Thyroid gland (tissue), 4 donors: Measurements from ENCODE around the gene GCC1.

Experiments
- CTCF ChIP-seq, 6 experiments: fragments of 200-600 bp in 3 of 6; fragments of 450-650 bp in 3 of 6; sonication (generic) in 3 of 6; IDR thresholded peaks; one replicate each; pipeline ENCODE4 v1.5.1; 2016 to 2019; ENCODE audit warnings: antibody characterized with exemption in 6 of 6, mild to moderate bottlenecking in 2 of 6, inconsistent platforms in 1 of 6, moderate library complexity in 1 of 6
- POLR2A ChIP-seq, 2 donors: fragments of 450-650 bp; IDR thresholded peaks; one replicate each; pipeline ENCODE4 v1.6.1; 2017; ENCODE audit warnings: antibody characterized with exemption in 2 of 2, mild to moderate bottlenecking in 2 of 2, moderate library complexity in 1 of 2

GRCh38 chr7:127557803-127558202 is 27.6 kb downstream of the GCC1 start:
- TF ChIP-seq POLR2A (IDR thresholded peaks at IDR 0.05) (no peak), CTCF (IDR thresholded peaks at IDR 0.05) (no peak)
